Left lung (tissue), 10 donors: ENCODE data around the gene PCSK2. TPM values are rescaled to one million over a fixed set of nuclear protein-coding genes. Genes with fewer than 3 reads are reported as not detected.

Source experiments
- ATAC-seq: fragments of 200-7000 bp; cut with Tn5 transposase; one replicate; pipeline ENCODE4 v1.9.1; 2020; ENCODE audit warnings: moderate library complexity
- DNase-seq, 4 donors: peaks; one replicate each; pipeline ENCODE4 v3.0.0-alpha.2; 2013 to 2020
- H3K27ac ChIP-seq, 2 donors: fragments of 200-600 bp; sonication (generic) in 1 of 2; one replicate each; pipeline versions ENCODE4 v1.5.0 to v1.8.0; 2020 to 2021
- H3K27me3 ChIP-seq, 2 donors: fragments of 200-600 bp; sonication (generic) in 1 of 2; one replicate each; pipeline versions ENCODE4 v1.5.0 to v1.8.0; 2020 to 2021
- H3K36me3 ChIP-seq, 2 donors: fragments of 200-600 bp; sonication (generic) in 1 of 2; one replicate each; pipeline versions ENCODE4 v1.5.0 to v1.8.0; 2020 to 2021
- H3K4me1 ChIP-seq, 2 donors: fragments of 200-600 bp; one replicate each; pipeline ENCODE4 v1.8.0; 2021
- H3K4me3 ChIP-seq, 2 donors: fragments of 200-600 bp; sonication (generic) in 1 of 2; one replicate each; pipeline versions ENCODE4 v1.5.0 to v1.8.0; 2020 to 2021; ENCODE audit warnings: mild to moderate bottlenecking in 1 of 2
- H3K9me3 ChIP-seq, 2 donors: fragments of 200-600 bp; sonication (generic) in 1 of 2; one replicate each; pipeline versions ENCODE4 v1.5.0 to v1.8.0; 2020 to 2021
- intact Hi-C, 2 donors: fragments of 100-400 bp; cut with DNase I; formaldehyde crosslinking; loops; one replicate each; pipeline versions ENCODE4 v1.11.2 to v1.14.2; 2022
- polyA plus RNA-seq, 6 donors: library from polyadenylated mRNA; unstranded; fragments of 120-200 nt; gene quantifications; one replicate each; pipeline ENCODE4 v1.2.1, GENCODE V29; 2013; ENCODE audit not compliant: insufficient read length in 6 of 6
- total RNA-seq, 2 donors: library from RNA; stranded (reverse); fragmentation: NEBNext Ultra II Directional; extraction: Animal tissue kit (Norgen Biotek cat#: 25700); gene quantifications; one replicate each; pipeline ENCODE4 v1.2.1, GENCODE V29; 2021
- TF ChIP-seq, protein P1 (sequence below), 2 donors: fragments of 200-600 bp; sonication (generic) in 1 of 2; IDR thresholded peaks; one replicate each; pipeline versions ENCODE4 v1.5.0 to v1.8.0; 2021; ENCODE audit warnings: antibody characterized with exemption in 2 of 2
- donor health status: DM: no; HTN: yes; CAD: no.
- donor health status: DM: no; HTN: no; CAD: no.

Gene PCSK2
- total and polyA plus RNA-seq, 8 donors, result 0.32 to 33.4 (median 0.65) TPM

DNA sequence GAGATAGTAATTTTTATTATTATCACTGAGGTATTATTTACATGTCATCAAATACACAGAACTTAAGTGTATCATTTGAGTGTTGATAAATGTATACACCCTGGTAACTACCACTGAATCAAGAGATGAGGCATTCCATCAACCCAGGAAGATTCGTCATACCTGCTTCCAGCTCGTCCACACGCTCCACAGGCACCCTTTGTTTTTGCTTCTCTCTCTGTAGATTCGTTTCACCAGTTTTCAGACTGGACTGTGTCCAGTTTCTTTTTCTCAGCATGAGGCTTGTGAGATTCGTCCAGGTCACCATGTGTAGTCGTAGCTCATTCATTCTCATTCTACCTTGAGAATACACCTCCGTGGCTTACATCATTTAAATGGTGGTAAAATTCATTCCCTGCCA, 239.8 kb downstream of the PCSK2 start:
- Histone ChIP-seq H3K9me3 (no peaks in the 10 kb centered on the region), H3K36me3 (no peaks in the 10 kb centered on the region), H3K4me3 (no peak overlapping the region), H3K27me3 (no peaks in the 10 kb centered on the region), H3K4me1 (no peaks in the 10 kb centered on the region), H3K27ac (no peak overlapping the region)
- TF ChIP-seq, protein P1, sequence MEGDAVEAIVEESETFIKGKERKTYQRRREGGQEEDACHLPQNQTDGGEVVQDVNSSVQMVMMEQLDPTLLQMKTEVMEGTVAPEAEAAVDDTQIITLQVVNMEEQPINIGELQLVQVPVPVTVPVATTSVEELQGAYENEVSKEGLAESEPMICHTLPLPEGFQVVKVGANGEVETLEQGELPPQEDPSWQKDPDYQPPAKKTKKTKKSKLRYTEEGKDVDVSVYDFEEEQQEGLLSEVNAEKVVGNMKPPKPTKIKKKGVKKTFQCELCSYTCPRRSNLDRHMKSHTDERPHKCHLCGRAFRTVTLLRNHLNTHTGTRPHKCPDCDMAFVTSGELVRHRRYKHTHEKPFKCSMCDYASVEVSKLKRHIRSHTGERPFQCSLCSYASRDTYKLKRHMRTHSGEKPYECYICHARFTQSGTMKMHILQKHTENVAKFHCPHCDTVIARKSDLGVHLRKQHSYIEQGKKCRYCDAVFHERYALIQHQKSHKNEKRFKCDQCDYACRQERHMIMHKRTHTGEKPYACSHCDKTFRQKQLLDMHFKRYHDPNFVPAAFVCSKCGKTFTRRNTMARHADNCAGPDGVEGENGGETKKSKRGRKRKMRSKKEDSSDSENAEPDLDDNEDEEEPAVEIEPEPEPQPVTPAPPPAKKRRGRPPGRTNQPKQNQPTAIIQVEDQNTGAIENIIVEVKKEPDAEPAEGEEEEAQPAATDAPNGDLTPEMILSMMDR (IDR thresholded peaks at IDR 0.05), result no peak
- no peak for ATAC-seq
- intact Hi-C loops, result no loop called here
- DNase-seq, result no peak

DNA sequence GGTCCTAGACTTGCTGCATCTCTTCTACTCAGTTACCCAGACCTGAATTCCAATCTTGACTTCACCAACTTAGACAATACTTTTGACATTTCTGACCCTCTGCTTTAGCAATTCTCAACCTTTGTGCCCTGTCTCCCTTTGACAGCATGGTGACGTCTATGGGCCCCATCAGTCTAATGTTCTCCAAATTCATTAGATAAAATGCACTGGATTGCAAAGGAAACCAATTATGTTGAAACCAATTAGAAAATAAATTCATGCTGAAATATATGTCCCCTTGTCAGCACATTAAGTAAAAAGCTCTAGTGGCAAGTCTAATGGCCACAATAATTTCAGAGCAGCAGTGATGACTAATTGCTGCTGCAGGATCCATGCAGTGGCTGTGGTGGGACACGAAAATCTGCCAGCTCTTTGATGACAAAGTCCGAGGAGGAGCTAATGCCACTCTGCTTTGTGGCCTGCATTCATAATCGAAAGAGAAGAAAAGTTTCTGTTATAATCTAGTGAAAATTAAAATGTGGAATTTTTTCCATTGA, 240.3 kb downstream of the PCSK2 start:
- intact Hi-C loops, result no loop called here
- DNase-seq (no peak), ATAC-seq (no peak)
- H3K27ac ChIP-seq, result no peak overlapping the region
- no peaks in the 10 kb centered on the region for H3K27me3 ChIP-seq
- TF ChIP-seq, protein P1 (IDR thresholded peaks at IDR 0.05), result no peak
- H3K9me3 ChIP-seq, result no peaks in the 10 kb centered on the region
- no peaks in the 10 kb centered on the region for H3K4me1 ChIP-seq
- H3K36me3 ChIP-seq, result no peaks in the 10 kb centered on the region
- no peak overlapping the region for H3K4me3 ChIP-seq

DNA sequence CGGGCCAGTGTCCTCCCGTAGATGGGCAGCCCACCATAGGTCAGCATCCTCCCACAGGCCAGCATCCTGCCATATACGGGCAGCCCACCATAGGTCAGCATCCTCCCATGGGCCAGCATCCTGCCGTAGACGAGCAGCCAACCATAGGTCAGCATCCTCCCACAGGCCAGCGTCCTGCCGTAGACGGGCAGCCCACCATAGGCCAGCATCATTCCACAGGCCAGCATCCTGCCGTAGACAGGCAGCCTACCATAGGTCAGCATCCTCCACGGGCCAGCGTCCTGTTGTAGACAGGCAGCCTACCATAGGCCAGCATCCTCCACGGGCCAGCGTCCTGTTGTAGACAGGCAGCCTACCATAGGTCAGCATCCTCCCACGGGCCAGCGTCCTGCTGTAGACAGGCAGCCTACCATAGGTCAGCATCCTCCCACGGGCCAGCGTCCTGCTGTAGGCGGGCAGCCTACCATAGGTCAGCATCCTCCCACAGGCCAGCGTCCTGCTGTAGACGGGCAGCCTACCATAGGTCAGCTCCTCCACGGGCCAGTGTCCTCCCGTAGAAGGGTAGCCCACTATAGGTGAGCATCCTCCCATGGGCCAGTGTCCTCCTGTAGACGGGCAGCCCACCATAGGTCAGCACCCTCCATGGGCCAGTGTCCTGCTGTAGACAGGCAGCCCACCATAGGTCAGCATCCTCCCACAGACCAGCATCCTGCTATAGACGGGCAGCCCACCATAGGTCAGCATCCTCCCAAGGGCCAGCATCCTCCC, 241.4 kb downstream of the PCSK2 start:
- no peak for ATAC-seq
- H3K27me3 ChIP-seq, result no peaks in the 10 kb centered on the region

DNA sequence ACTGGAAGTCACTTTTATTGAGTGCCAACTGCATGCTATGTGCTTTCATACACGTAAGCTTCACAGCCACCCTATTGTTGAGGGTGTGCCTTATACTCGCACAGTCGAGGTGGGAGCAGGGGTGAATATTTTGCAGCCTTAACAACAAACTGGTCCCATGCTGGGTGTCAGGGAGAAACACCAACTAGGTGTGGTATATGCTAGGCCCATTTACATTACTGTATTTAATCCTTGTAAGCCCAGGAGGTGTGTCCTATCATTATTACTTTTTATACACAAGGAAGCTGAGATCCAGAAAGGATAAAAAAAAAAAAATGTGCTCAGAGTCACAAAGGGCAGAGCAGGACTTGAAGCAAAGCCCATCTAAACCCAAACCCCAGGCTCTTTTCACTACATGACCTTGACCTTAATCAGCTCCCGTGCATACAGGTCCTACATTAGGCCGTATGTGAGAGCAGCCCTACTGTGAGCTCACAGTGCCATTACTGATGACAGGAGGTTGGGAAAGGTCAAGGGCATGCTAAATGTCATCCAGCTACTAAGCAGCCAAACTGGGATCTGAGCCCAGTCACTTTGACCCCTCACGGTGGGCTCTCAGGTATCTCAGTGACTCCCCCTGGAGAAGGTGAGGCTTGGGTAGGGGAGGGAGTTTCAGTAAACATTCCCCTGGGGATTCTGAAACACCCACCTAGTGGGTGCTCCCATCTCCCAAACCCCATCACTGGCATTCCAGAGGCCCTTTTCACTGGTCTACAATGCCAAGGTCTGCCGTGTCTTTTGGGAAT, 242.6 kb downstream of the PCSK2 start:
- H3K9me3 ChIP-seq, result no peaks in the 10 kb centered on the region
- DNase-seq, result no peak
- H3K27ac ChIP-seq, result no peak overlapping the region
- TF ChIP-seq, protein P1 (IDR thresholded peaks at IDR 0.05), result no peak
- no peaks in the 10 kb centered on the region for H3K4me1 ChIP-seq
- H3K27me3 ChIP-seq, result no peaks in the 10 kb centered on the region
- H3K4me3 ChIP-seq, result no peak overlapping the region
- intact Hi-C loops, result no loop called here
- no peaks in the 10 kb centered on the region for H3K36me3 ChIP-seq
- ATAC-seq, result no peak

More for the DNA sequence above, 241.4 kb downstream of the PCSK2 start:
- H3K4me3 ChIP-seq, result no peak overlapping the region
- intact Hi-C loops, result no loop called here
- no peaks in the 10 kb centered on the region for H3K9me3 ChIP-seq
- H3K4me1 ChIP-seq, result no peaks in the 10 kb centered on the region
- TF ChIP-seq, protein P1 (IDR thresholded peaks at IDR 0.05), result no peak
- H3K27ac ChIP-seq, result no peak overlapping the region
- DNase-seq, result no peak
- H3K36me3 ChIP-seq, result no peaks in the 10 kb centered on the region

DNA sequence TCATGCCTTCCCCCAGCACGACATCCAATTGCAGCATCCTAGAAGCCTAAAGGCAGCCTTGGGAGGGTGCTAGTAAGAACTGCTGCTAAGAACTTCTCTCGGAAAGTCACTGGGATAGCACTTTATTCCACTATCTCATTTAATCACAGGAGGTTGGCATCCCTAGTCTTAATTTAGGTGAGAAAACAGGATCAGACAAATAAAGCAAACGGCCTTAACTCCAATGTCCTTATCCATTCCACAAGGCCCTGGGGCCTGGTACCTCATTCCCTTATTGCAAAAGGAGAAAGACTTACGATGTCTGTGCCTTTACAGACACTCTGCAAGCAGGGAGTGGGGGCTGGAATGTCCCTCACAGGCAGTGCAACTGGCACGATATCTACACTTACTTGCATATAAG, 243.7 kb downstream of the PCSK2 start:
- ATAC-seq (no peak), DNase-seq (no peak)
- H3K27ac ChIP-seq, result no peak overlapping the region
- intact Hi-C loops, result no loop called here
- no peaks in the 10 kb centered on the region for H3K27me3 ChIP-seq
- H3K9me3 ChIP-seq, result no peaks in the 10 kb centered on the region
- TF ChIP-seq, protein P1 (IDR thresholded peaks at IDR 0.05), result no peak
- H3K4me1 ChIP-seq, result no peaks in the 10 kb centered on the region
- no peak overlapping the region for H3K4me3 ChIP-seq
- H3K36me3 ChIP-seq, result no peaks in the 10 kb centered on the region
